Esophagus (tissue), 2 donors: ENCODE results near the gene TMSB15C. TPM values are rescaled to one million over a fixed set of nuclear protein-coding genes. Genes with fewer than 3 reads are reported as not detected.
"Not testable (repeated sequence)": the region's sequence is repeated elsewhere in the genome, so short reads cannot be mapped to it uniquely, and the experiment has no call there.

ENCODE experiments used
- H3K27ac ChIP-seq, 2 donors: one replicate each; pipeline ENCODE4 v1.5.1; 2013; ENCODE audit warnings: low read depth in 2 of 2, mild to moderate bottlenecking in 2 of 2, inconsistent platforms in 1 of 2, low read length in 1 of 2, moderate library complexity in 1 of 2
- H3K27me3 ChIP-seq, 2 donors: one replicate each; pipeline ENCODE4 v1.6.1; 2013; ENCODE audit warnings: low read length in 2 of 2, control low read depth in 1 of 2, mild to moderate bottlenecking in 1 of 2; ENCODE audit not compliant: insufficient read depth in 2 of 2, control insufficient read depth in 1 of 2
- H3K36me3 ChIP-seq, 2 donors: one replicate each; pipeline ENCODE4 v1.6.1; 2013; ENCODE audit warnings: low read length in 1 of 2; ENCODE audit not compliant: control insufficient read depth in 2 of 2, insufficient read depth in 2 of 2
- H3K4me1 ChIP-seq, 2 donors: one replicate each; pipeline ENCODE4 v1.6.1; 2013; ENCODE audit warnings: low read length in 1 of 2; ENCODE audit not compliant: control insufficient read depth in 2 of 2, insufficient read depth in 2 of 2
- H3K4me3 ChIP-seq, 2 donors: one replicate each; pipeline ENCODE4 v1.5.1; 2013; ENCODE audit warnings: low read length in 2 of 2, mild to moderate bottlenecking in 2 of 2, low read depth in 1 of 2, moderate library complexity in 1 of 2
- H3K9me3 ChIP-seq, 2 donors: one replicate each; pipeline ENCODE4 v1.6.1; 2013; ENCODE audit warnings: mild to moderate bottlenecking in 2 of 2, low read depth in 1 of 2, low read length in 1 of 2, moderate library complexity in 1 of 2; ENCODE audit not compliant: control insufficient read depth in 2 of 2, insufficient read depth in 1 of 2
- WGBS, 2 donors: extraction: QIAGEN DNeasy Blood & Tissue Kit; methylation state at CpG; one replicate each; pipeline ENCODE4 v1.1.7; 2013; 5-methylcytosine and 5-hydroxymethylcytosine counted together
- polyA plus RNA-seq, 2 donors: library from polyadenylated mRNA; stranded (reverse); fragments of 200-250 nt; gene quantifications; one replicate each; pipeline ENCODE4 v1.2.3, GENCODE V29; 2013
- donor health status: healthy with polysubstance abuse.
- donor health status: Bipolar disorder and iron deficiency.

TMSB15C gene
- polyA plus RNA-seq, 2 donors = 0.24 to 0.28 TPM

DNA sequence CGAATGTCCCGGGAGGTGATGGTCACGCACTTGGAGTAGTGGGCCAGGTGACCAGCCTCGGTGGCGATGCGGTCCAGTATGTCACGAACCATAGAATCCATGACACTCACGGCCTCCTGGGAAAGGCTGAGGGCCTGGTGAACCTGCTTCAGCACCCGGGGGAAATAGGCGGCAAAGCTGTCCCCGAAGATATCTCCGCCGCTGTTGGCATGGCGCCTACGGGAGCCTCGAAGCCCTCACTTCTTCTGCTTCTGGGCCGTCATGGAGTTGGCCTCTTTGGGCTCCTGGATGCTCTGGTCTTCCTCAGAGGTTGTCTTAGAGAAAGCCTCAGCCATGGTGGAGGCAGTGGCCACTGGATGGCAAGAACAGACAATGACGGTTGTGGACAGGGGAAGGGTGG is 13.4 kb downstream of the TMSB15C start:
- H3K36me3 ChIP-seq, H3K27me3 ChIP-seq: not testable (repeated sequence)
- WGBS, 2 donors = 95 to 97% methylated on average over 9 to 10 of the region's 18 CpGs

DNA sequence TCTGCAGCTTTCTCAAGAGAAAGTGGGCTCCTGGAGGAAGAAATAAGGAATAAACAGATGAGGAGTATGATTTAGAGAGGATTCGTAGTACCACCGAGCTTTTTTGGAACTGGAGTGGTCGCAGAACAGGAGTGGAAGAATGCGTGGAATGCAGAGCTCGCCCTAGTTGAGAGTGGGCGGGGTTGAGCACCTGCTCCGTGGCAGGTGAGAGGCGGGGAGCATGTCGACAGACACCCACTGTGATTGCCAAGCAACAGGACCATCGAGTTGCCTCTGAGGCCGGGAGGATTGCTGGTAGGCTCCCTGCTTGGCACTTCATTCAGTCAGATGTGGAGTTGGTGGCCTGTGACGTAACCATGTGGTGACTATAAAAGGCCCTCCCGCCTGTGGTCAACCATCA is 21.1 kb downstream of the TMSB15C start:
- not testable (repeated sequence) for H3K9me3 ChIP-seq, H3K27ac ChIP-seq, H3K4me3 ChIP-seq, H3K27me3 ChIP-seq, H3K36me3 ChIP-seq, H3K4me1 ChIP-seq
- WGBS, 2 donors = no CpG with 5 or more reads among the region's 13 CpGs

More for the DNA sequence above, 13.4 kb downstream of the TMSB15C start:
- H3K9me3 ChIP-seq, H3K4me1 ChIP-seq, H3K4me3 ChIP-seq, H3K27ac ChIP-seq: not testable (repeated sequence)

DNA sequence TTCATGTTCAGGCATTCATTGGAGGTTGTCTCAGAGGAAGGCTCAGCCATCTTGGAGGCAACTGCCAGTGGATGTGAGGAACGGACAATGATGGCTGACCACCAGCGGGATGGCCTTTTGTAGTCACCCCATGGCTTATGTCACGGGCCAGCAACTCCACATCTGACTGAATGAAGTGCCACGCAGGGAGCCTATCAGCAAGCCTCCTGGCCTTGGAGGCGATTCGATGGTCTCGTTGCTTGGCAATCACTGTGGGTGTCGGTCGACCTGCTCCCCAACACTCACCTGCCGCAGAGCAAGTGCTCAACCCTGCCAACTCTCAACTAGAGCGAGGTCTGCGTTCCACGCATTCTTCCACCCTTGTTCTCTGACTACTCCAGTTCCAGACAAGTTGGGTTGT is 28.9 kb downstream of the TMSB15C start:
- WGBS, 2 donors = 90 to 93% methylated on average over 12 to 13 of the region's 13 CpGs
- no peaks in the 10 kb centered on the region for H3K36me3 ChIP-seq
- no peaks in the 10 kb centered on the region for H3K4me1 ChIP-seq
- H3K4me3 ChIP-seq = no peak overlapping the region
- H3K27ac ChIP-seq = no peak overlapping the region
- no peaks in the 10 kb centered on the region for H3K9me3 ChIP-seq
- peaks cover 0 to 4% of the 10 kb centered on the region in 2 donors for H3K27me3 ChIP-seq

DNA sequence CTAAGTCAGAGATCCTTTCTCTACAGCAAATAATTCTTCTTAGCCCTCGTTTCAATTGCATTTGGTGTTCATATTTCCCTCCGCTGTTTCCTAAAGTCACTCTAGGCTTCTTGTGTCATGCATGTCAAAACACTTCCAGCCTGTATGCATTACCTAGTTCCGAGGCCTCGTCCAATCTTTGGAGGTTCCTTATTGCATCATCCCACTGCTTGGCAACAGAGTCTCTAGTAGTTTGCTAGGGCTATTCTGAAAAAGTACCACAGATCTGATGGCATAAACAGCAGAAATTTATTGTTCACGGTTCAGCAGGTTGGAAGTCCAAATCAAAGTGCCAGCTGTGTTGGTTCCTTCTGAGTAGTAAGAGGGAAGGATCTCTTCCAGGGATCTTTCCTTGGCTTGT is 30.4 kb downstream of the TMSB15C start:
- WGBS, 2 donors = 79 to 86% methylated on average over 5 of the region's 5 CpGs
- H3K36me3 ChIP-seq = no peaks in the 10 kb centered on the region
- no peak overlapping the region for H3K27ac ChIP-seq
- H3K9me3 ChIP-seq = no peaks in the 10 kb centered on the region
- H3K27me3 ChIP-seq = peaks cover 0 to 4% of the 10 kb centered on the region in 2 donors
- no peak overlapping the region for H3K4me3 ChIP-seq
- no peaks in the 10 kb centered on the region for H3K4me1 ChIP-seq

DNA sequence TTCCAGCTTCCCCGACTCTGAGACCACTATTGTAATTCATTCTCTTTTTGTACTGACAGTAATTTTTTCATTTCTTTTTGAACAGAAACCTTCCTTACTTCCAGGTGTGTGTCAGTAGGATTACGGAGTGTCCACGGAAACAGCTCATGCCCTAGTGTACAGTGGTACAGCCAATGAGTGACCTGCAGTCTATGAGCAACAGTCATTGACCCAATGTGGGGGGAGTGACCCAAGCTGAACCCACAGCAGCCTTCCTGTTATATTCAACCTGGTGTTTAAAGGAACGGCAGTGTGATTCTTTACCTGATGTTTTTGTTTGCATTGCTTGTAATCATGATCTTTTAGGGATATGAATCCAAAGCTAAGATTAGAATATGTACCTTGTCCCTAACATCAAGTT is 35.0 kb downstream of the TMSB15C start:
- Histone ChIP-seq H3K27ac (no peak overlapping the region), H3K4me3 (no peak overlapping the region), H3K27me3 (peaks cover 0 to 2% of the 10 kb centered on the region in 2 donors), H3K36me3 (no peaks in the 10 kb centered on the region), H3K4me1 (no peaks in the 10 kb centered on the region), H3K9me3 (no peaks in the 10 kb centered on the region)
- 76 to 85% methylated on average over 4 of the region's 4 CpGs for WGBS, 2 donors

DNA sequence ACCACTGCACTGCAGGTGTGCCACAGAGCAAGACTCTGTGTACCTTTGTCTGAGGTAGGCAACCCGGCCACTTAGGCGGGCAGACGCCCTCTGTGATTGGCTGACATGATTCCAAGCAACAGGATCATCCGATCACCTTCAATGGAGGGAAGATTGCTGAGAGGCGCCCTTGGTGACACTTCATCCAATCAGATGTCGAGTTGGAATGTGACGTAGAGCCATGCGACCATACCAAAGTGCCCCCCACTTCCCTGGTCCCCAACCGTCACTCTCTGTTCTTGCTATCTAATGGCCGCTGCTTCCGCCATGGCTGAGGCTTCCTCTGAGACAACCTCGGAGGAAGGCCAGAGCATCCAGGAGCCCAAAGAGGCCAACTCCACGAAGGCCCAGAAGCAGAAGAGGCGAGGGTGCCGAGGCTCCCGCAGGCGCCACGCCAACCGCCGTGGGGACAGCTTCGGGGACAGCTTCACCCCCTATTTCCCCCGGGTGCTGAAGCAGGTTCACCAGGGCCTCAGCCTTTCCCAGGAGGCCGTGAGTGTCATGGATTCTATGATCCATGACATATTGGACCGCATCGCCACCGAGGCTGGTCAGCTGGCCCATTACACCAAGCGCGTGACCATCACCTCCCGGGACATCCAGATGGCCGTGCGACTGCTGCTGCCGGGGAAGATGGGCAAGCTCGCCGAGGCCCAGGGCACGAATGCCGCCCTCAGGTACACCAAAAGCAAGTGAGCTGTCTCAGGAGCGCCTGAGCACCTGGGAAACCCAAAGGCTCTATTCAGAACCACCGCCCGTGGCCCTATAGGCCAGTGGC is 36.1 kb downstream of the TMSB15C start, which contains the start of gene H2BW2:
H2BW2 (plus strand) TSS at position 268 of the 817 bp plus-strand sequence; CDS start at position 307, 39 bp downstream.
- Histone ChIP-seq H3K4me1 (no peaks in the 10 kb centered on the region), H3K9me3 (no peaks in the 10 kb centered on the region), H3K27ac (no peak within 1 kb of the TSS), H3K27me3 (peaks cover 0 to 2% of the 10 kb centered on the region in 2 donors), H3K4me3 (no peak within 1 kb of the TSS), H3K36me3 (no peaks in the 10 kb centered on the region)
- 90 to 94% methylated on average over 39 of the region's 39 CpGs for whole genome bisulfite sequencing, 2 donors

Other genes starting within 250 kb of the TMSB15C start
- 1 to 10 TPM in 1 of 2 donors, under 1 TPM in 1; 0.45 to 1.0 TPM for gene RAB9B, start 244.0 kb downstream of the TMSB15C start, polyA plus RNA-seq
- 1 to 10 TPM; 1.1 to 2.1 TPM for gene TMSB15B, start 113.6 kb downstream of the TMSB15C start, polyA plus RNA-seq
- gene H2BW1, start 62.5 kb downstream of the TMSB15C start, polyA plus RNA-seq = not detected
- gene H2BW2, start 36.3 kb downstream of the TMSB15C start, polyA plus RNA-seq = not detected
- gene ZCCHC18, start 36.3 kb upstream of the TMSB15C start, polyA plus RNA-seq = under 1 TPM; 0.51 to 0.71 TPM
- gene SLC25A53, start 80.8 kb upstream of the TMSB15C start, polyA plus RNA-seq = 1 to 10 TPM; 2.9 to 4.1 TPM
- gene FAM199X, start 90.2 kb upstream of the TMSB15C start, polyA plus RNA-seq = 1 to 10 TPM; 4.5 to 5.8 TPM
- gene ESX1, start 178.7 kb upstream of the TMSB15C start, polyA plus RNA-seq = not detected